ENCODE data around the gene ZNF3.

GRCh38 chr7:100029596-100029995, 51.9 kb downstream of the ZNF3 start:
- TF ChIP-seq EZH2 (IDR thresholded peaks at IDR 0.05; ENCODE audit: low read length) (no peak), CTCF (optimal IDR thresholded peaks at IDR 0.05 in 1 of 3, IDR thresholded peaks at IDR 0.05 in 1 of 3, conservative IDR thresholded peaks at IDR 0.05 in 1 of 3; ENCODE audit: extremely low read depth in 1 of 3, insufficient read depth in 2 of 3, low read length in 3 of 3) (no peak)

Data from keratinocyte (primary cell).